Stimulated activated CD8-positive, alpha-beta memory T cell treated with anti-CD3 and anti-CD28 coated beads, Interleukin-4, amount 100 ng/mL, for 24 hours (primary cell): ENCODE data around the gene LGSN.
"Not testable (repeated sequence)": the region's sequence is repeated elsewhere in the genome, so short reads cannot be mapped to it uniquely, and the experiment has no call there.

Experiments
- DNase-seq: peaks from one replicate; pipeline ENCODE4 v3.0.0-alpha.2; 2020; ENCODE audit warnings: low read depth

LGSN gene

GRCh38 chr6:63305277-63305676, 14.5 kb downstream of the LGSN start:
- DNase-seq = no peak

GRCh38 chr6:63303476-63303875, 16.3 kb downstream of the LGSN start:
- no peak for DNase-seq

GRCh38 chr6:63299667-63300066, 20.1 kb downstream of the LGSN start:
- no peak for DNase-seq

GRCh38 chr6:63295553-63296194, 24.1 kb downstream of the LGSN start:
- DNase-seq = no peak

- no peak for DNase-seq
These were observed 29.2 kb downstream of the LGSN start for GRCh38 chr6:63290492-63291058.

- no peak for DNase-seq
These were observed 30.4 kb downstream of the LGSN start for GRCh38 chr6:63289269-63289872.

GRCh38 chr6:63280639-63281180, 39.1 kb downstream of the LGSN start:
- no peak for DNase-seq

- no peak for DNase-seq
These were observed 40.9 kb downstream of the LGSN start for GRCh38 chr6:63278916-63279315.

- no peak for DNase-seq
These were observed 43.8 kb downstream of the LGSN start for GRCh38 chr6:63275953-63276352.

GRCh38 chr6:63274795-63275430, 44.9 kb downstream of the LGSN start:
- not testable (repeated sequence) for DNase-seq

- DNase-seq = no peak
These were observed 47.4 kb downstream of the LGSN start for GRCh38 chr6:63272397-63272796.

- DNase-seq = no peak
These were observed 50.3 kb downstream of the LGSN start for GRCh38 chr6:63269470-63269869.

GRCh38 chr6:63268574-63268973, 51.2 kb downstream of the LGSN start:
- DNase-seq = no peak

- DNase-seq = no peak
These were observed 52.0 kb downstream of the LGSN start for GRCh38 chr6:63267828-63268227.

GRCh38 chr6:63267046-63267445, 52.7 kb downstream of the LGSN start:
- no peak for DNase-seq

- DNase-seq = no peak
These were observed 56.3 kb downstream of the LGSN start for GRCh38 chr6:63263444-63263843.

GRCh38 chr6:63261820-63262219, 58.0 kb downstream of the LGSN start:
- no peak for DNase-seq

- no peak for DNase-seq
These were observed 60.6 kb downstream of the LGSN start for GRCh38 chr6:63259153-63259552.

GRCh38 chr6:63249875-63250482, 69.8 kb downstream of the LGSN start:
- no peak for DNase-seq

- DNase-seq = no peak
These were observed 73.2 kb downstream of the LGSN start for GRCh38 chr6:63246581-63246980.

- DNase-seq = no peak
These were observed 73.9 kb downstream of the LGSN start for GRCh38 chr6:63245909-63246308.

- no peak for DNase-seq
These were observed 74.4 kb downstream of the LGSN start for GRCh38 chr6:63245420-63245819.

- DNase-seq = no peak
These were observed 83.4 kb downstream of the LGSN start for GRCh38 chr6:63236398-63236817.
